Measurements from ENCODE around the gene FBXW8. TPM values are rescaled to one million over a fixed set of nuclear protein-coding genes. Genes with fewer than 3 reads are reported as not detected.

The FBXW8 gene
- total RNA-seq, 1 experiment from 2014 or later = 12.1 TPM

- Histone ChIP-seq H3K9me2 (replicated peaks; ENCODE audit: low read length) (no peaks in the 10 kb centered on the region), H3K4me3 (ENCODE audit: low read length) (no peak overlapping the region), H3K4me2 (ENCODE audit: low read length) (no peak overlapping the region), H2AFZ (ENCODE audit: low read length) (no peak overlapping the region), H4K20me1 (ENCODE audit: low read length) (no peaks in the 10 kb centered on the region), H3F3A (ENCODE audit: low read length, unreplicated experiment) (no peaks in the 10 kb centered on the region), H3K27me3 (ENCODE audit: low read length) (no peaks in the 10 kb centered on the region), H3K9ac (ENCODE audit: low read length) (no peak overlapping the region), H3K9me3 (ENCODE audit: low read length) (no peaks in the 10 kb centered on the region), H3K27ac (ENCODE audit: low read length) (no peak overlapping the region), H3K4me1 (ENCODE audit: insufficient read depth, low read length) (peaks cover 25% of the 10 kb centered on the region), H3K36me3 (ENCODE audit: low read depth, low read length) (no peaks in the 10 kb centered on the region), H3K79me2 (ENCODE audit: low read length) (no peaks in the 10 kb centered on the region)
- ATAC-seq (no peak), DNase-seq (no peak)
- intact Hi-C loops (cut with micrococcal nuclease) = loop anchor here (5.0 kb wide), 2 partner anchors 55 to 125 kb away; partner anchors contain the start of genes RNFT2 and SPRING1
- CTCF ChIA-PET = no interaction called here
- TF ChIP-seq EZH2 (IDR thresholded peaks at IDR 0.05; ENCODE audit: low read length, unreplicated experiment) = no peak
- TF ChIP-seq EZH2phosphoT487 (IDR thresholded peaks at IDR 0.05; ENCODE audit: borderline replicate concordance, low read length) = no peak
- TF ChIP-seq, protein P1, sequence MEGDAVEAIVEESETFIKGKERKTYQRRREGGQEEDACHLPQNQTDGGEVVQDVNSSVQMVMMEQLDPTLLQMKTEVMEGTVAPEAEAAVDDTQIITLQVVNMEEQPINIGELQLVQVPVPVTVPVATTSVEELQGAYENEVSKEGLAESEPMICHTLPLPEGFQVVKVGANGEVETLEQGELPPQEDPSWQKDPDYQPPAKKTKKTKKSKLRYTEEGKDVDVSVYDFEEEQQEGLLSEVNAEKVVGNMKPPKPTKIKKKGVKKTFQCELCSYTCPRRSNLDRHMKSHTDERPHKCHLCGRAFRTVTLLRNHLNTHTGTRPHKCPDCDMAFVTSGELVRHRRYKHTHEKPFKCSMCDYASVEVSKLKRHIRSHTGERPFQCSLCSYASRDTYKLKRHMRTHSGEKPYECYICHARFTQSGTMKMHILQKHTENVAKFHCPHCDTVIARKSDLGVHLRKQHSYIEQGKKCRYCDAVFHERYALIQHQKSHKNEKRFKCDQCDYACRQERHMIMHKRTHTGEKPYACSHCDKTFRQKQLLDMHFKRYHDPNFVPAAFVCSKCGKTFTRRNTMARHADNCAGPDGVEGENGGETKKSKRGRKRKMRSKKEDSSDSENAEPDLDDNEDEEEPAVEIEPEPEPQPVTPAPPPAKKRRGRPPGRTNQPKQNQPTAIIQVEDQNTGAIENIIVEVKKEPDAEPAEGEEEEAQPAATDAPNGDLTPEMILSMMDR (conservative IDR thresholded peaks at IDR 0.05; ENCODE audit: low read depth, low read length) = no peak
- BruUV-seq (replicated peaks) = no TSS peak
- POLR2A ChIA-PET (ENCODE audit: unreplicated experiment) = no interaction called here
Observed at GRCh38 chr12:116862167-116862566, 48.6 kb upstream of the FBXW8 start.

DNA sequence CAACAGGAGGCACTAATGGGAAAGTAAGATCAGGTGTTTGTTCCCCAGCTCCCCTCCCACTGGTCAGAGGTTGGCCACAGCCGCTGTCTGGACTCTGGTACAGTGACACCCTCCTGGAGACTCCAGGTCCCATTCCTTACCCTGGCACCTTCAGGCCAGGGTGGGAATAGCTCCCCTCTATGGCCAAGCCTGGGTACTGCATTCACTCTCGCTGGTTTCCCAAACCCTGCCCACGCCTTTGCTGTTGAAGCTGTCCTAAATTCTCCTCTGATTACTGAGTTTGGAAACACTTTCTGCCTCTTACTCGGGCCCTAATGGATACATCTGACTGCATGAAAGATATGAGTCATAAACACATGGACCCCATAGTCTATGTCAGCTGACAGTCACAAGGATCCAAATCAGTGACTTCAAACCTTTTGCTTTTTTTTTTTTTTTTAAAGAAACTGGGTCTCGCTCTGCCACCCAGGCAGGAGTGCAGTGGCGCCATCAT lies 47.4 kb upstream of the FBXW8 start:
- no peak overlapping the region for H3K4me3 ChIP-seq (ENCODE audit: low read length)
- peaks cover 25% of the 10 kb centered on the region for H3K4me1 ChIP-seq (ENCODE audit: insufficient read depth, low read length)
- H3K79me2 ChIP-seq (ENCODE audit: low read length) = no peaks in the 10 kb centered on the region
- no peak overlapping the region for H3K9ac ChIP-seq (ENCODE audit: low read length)
- POLR2A ChIA-PET (ENCODE audit: unreplicated experiment) = no interaction called here
- H3F3A ChIP-seq (ENCODE audit: low read length, unreplicated experiment) = no peaks in the 10 kb centered on the region
- intact Hi-C loops (cut with micrococcal nuclease) = loop anchor here (5.0 kb wide), 2 partner anchors 54 to 126 kb away; partner anchors contain the start of genes RNFT2 and SPRING1
- TF ChIP-seq EZH2 (IDR thresholded peaks at IDR 0.05; ENCODE audit: low read length, unreplicated experiment) (no peak), EZH2phosphoT487 (IDR thresholded peaks at IDR 0.05; ENCODE audit: borderline replicate concordance, low read length) (no peak)
- TF ChIP-seq, protein P1 (conservative IDR thresholded peaks at IDR 0.05; ENCODE audit: low read depth, low read length) = peak; percentile 87
- no peak overlapping the region for H2AFZ ChIP-seq (ENCODE audit: low read length)
- BruUV-seq (replicated peaks) = no TSS peak
- H3K9me3 ChIP-seq (ENCODE audit: low read length) = no peaks in the 10 kb centered on the region
- H3K27me3 ChIP-seq (ENCODE audit: low read length) = no peaks in the 10 kb centered on the region
- H3K9me2 ChIP-seq (replicated peaks; ENCODE audit: low read length) = no peaks in the 10 kb centered on the region
- CTCF ChIA-PET = interaction anchor here (0.6 kb wide), 2 partner anchors 36 to 93 kb away, joined by 3 to 5 read pairs; no protein-coding TSS in a partner anchor
- H3K36me3 ChIP-seq (ENCODE audit: low read depth, low read length) = no peaks in the 10 kb centered on the region
- DNase-seq (peak; percentile 54), ATAC-seq (no peak)
- H3K4me2 ChIP-seq (ENCODE audit: low read length) = no peak overlapping the region
- H3K27ac ChIP-seq (ENCODE audit: low read length) = no peak overlapping the region
- H4K20me1 ChIP-seq (ENCODE audit: low read length) = no peaks in the 10 kb centered on the region
